Left kidney (tissue), 2 donors: ENCODE measurements around the gene ZCWPW1. TPM values are rescaled to one million over a fixed set of nuclear protein-coding genes. Genes with fewer than 3 reads are reported as not detected.
"Not testable (repeated sequence)": the region's sequence is repeated elsewhere in the genome, so short reads cannot be mapped to it uniquely, and the experiment has no call there.

ENCODE experiments used
- DNase-seq: peaks from one replicate; pipeline ENCODE4 v3.0.0-alpha.2; 2013
- polyA plus RNA-seq: library from polyadenylated mRNA; unstranded; fragments of 120-200 nt; gene quantifications from one replicate; pipeline ENCODE4 v1.2.1, GENCODE V29; 2013; ENCODE audit not compliant: insufficient read length

The ZCWPW1 gene
- polyA plus RNA-seq, 1 donor, result 7.5 TPM

GRCh38 chr7:100456562-100456961 lies 28.1 kb upstream of the ZCWPW1 start:
- no peak for DNase-seq

- DNase-seq, result no peak
Observed at GRCh38 chr7:100455206-100455605, 26.7 kb upstream of the ZCWPW1 start.

- DNase-seq, result not testable (repeated sequence)
Observed at GRCh38 chr7:100453854-100454253, 25.4 kb upstream of the ZCWPW1 start.

GRCh38 chr7:100452513-100452912 lies 24.0 kb upstream of the ZCWPW1 start:
- DNase-seq, result no peak

GRCh38 chr7:100449190-100449795 lies 20.8 kb upstream of the ZCWPW1 start:
- no peak for DNase-seq

GRCh38 chr7:100447363-100447762 lies 18.9 kb upstream of the ZCWPW1 start:
- DNase-seq, result not testable (repeated sequence)

- DNase-seq, result no peak
Observed at GRCh38 chr7:100446040-100446439, 17.5 kb upstream of the ZCWPW1 start.

- DNase-seq, result no peak
Observed at GRCh38 chr7:100444311-100445278, 16.1 kb upstream of the ZCWPW1 start.

- DNase-seq, result no peak
Observed at GRCh38 chr7:100443096-100443840, 14.8 kb upstream of the ZCWPW1 start.

GRCh38 chr7:100441641-100442535 lies 13.4 kb upstream of the ZCWPW1 start:
- no peak for DNase-seq

- not testable (repeated sequence) for DNase-seq
Observed at GRCh38 chr7:100439244-100439643, 10.7 kb upstream of the ZCWPW1 start.

- DNase-seq, result not testable (repeated sequence)
Observed at GRCh38 chr7:100438731-100439130, 10.2 kb upstream of the ZCWPW1 start.

- no peak for DNase-seq
Observed at GRCh38 chr7:100438172-100438571, 9.7 kb upstream of the ZCWPW1 start.

GRCh38 chr7:100437150-100438100 lies 8.9 kb upstream of the ZCWPW1 start:
- no peak for DNase-seq

- no peak for DNase-seq
Observed at GRCh38 chr7:100435401-100436304, 7.2 kb upstream of the ZCWPW1 start.

- no peak for DNase-seq
Observed at GRCh38 chr7:100434297-100435144, 6.0 kb upstream of the ZCWPW1 start.

- no peak for DNase-seq
Observed at GRCh38 chr7:100433592-100434296, 5.2 kb upstream of the ZCWPW1 start.

GRCh38 chr7:100433276-100433591 lies 4.7 kb upstream of the ZCWPW1 start:
- DNase-seq, result no peak
